Left lung (tissue), 10 donors: Measurements from ENCODE around the gene NDUFA3. TPM values are rescaled to one million over a fixed set of nuclear protein-coding genes. Genes with fewer than 3 reads are reported as not detected.
A peak's percentile ranks its signal among the peaks of the same experiment; 100 is the strongest.
"Not testable (repeated sequence)": the region's sequence is repeated elsewhere in the genome, so short reads cannot be mapped to it uniquely, and the experiment has no call there.

Source experiments
- ATAC-seq: fragments of 200-7000 bp; cut with Tn5 transposase; one replicate; pipeline ENCODE4 v1.9.1; 2020; ENCODE audit warnings: moderate library complexity
- DNase-seq, 4 donors: peaks; one replicate each; pipeline ENCODE4 v3.0.0-alpha.2; 2013 to 2020
- H3K27ac ChIP-seq, 2 donors: fragments of 200-600 bp; sonication (generic) in 1 of 2; one replicate each; pipeline versions ENCODE4 v1.5.0 to v1.8.0; 2020 to 2021
- H3K27me3 ChIP-seq, 2 donors: fragments of 200-600 bp; sonication (generic) in 1 of 2; one replicate each; pipeline versions ENCODE4 v1.5.0 to v1.8.0; 2020 to 2021
- H3K36me3 ChIP-seq, 2 donors: fragments of 200-600 bp; sonication (generic) in 1 of 2; one replicate each; pipeline versions ENCODE4 v1.5.0 to v1.8.0; 2020 to 2021
- H3K4me1 ChIP-seq, 2 donors: fragments of 200-600 bp; one replicate each; pipeline ENCODE4 v1.8.0; 2021
- H3K4me3 ChIP-seq, 2 donors: fragments of 200-600 bp; sonication (generic) in 1 of 2; one replicate each; pipeline versions ENCODE4 v1.5.0 to v1.8.0; 2020 to 2021; ENCODE audit warnings: mild to moderate bottlenecking in 1 of 2
- H3K9me3 ChIP-seq, 2 donors: fragments of 200-600 bp; sonication (generic) in 1 of 2; one replicate each; pipeline versions ENCODE4 v1.5.0 to v1.8.0; 2020 to 2021
- intact Hi-C, 2 donors: fragments of 100-400 bp; cut with DNase I; formaldehyde crosslinking; loops; one replicate each; pipeline versions ENCODE4 v1.11.2 to v1.14.2; 2022
- polyA plus RNA-seq, 6 donors: library from polyadenylated mRNA; unstranded; fragments of 120-200 nt; gene quantifications; one replicate each; pipeline ENCODE4 v1.2.1, GENCODE V29; 2013; ENCODE audit not compliant: insufficient read length in 6 of 6
- total RNA-seq, 2 donors: library from RNA; stranded (reverse); fragmentation: NEBNext Ultra II Directional; extraction: Animal tissue kit (Norgen Biotek cat#: 25700); gene quantifications; one replicate each; pipeline ENCODE4 v1.2.1, GENCODE V29; 2021
- TF ChIP-seq, protein P1 (sequence below), 2 donors: fragments of 200-600 bp; sonication (generic) in 1 of 2; IDR thresholded peaks; one replicate each; pipeline versions ENCODE4 v1.5.0 to v1.8.0; 2021; ENCODE audit warnings: antibody characterized with exemption in 2 of 2
- donor health status: DM: no; HTN: yes; CAD: no.
- donor health status: DM: no; HTN: no; CAD: no.

NDUFA3 gene
- total and polyA plus RNA-seq, 8 donors, result 60.4 to 126 (median 96.6) TPM

DNA sequence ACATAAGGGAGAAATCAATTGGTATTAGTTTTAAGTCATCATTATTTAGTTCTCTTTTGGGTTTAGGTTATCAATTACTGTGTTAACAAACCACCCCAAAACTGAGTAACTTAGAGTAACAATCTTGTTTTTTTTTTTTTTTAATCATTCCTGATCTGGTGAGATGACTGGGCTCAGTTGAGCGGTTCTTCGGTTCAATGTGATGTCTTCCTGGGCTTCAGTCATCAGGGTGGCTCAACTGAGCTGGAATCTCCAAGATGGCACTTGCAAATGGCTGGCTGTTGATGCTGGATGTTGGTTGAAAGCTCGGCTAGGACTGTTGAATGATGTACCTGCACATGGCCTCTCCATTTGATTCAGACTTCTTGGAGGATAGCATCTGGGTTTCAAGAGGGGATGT is 18.2 kb upstream of the NDUFA3 start:
- peaks cover 0 to 11% of the 10 kb centered on the region in 2 donors for H3K4me1 ChIP-seq
- no peaks in the 10 kb centered on the region for H3K36me3 ChIP-seq
- no peak overlapping the region for H3K27ac ChIP-seq
- intact Hi-C loops, result no loop called here
- TF ChIP-seq, protein P1, sequence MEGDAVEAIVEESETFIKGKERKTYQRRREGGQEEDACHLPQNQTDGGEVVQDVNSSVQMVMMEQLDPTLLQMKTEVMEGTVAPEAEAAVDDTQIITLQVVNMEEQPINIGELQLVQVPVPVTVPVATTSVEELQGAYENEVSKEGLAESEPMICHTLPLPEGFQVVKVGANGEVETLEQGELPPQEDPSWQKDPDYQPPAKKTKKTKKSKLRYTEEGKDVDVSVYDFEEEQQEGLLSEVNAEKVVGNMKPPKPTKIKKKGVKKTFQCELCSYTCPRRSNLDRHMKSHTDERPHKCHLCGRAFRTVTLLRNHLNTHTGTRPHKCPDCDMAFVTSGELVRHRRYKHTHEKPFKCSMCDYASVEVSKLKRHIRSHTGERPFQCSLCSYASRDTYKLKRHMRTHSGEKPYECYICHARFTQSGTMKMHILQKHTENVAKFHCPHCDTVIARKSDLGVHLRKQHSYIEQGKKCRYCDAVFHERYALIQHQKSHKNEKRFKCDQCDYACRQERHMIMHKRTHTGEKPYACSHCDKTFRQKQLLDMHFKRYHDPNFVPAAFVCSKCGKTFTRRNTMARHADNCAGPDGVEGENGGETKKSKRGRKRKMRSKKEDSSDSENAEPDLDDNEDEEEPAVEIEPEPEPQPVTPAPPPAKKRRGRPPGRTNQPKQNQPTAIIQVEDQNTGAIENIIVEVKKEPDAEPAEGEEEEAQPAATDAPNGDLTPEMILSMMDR (IDR thresholded peaks at IDR 0.05), result no peak
- peaks cover 0 to 12% of the 10 kb centered on the region in 2 donors for H3K9me3 ChIP-seq
- peaks cover 0 to 1% of the 10 kb centered on the region in 2 donors for H3K27me3 ChIP-seq
- DNase-seq (no peak), ATAC-seq (no peak)
- H3K4me3 ChIP-seq, result no peak overlapping the region

DNA sequence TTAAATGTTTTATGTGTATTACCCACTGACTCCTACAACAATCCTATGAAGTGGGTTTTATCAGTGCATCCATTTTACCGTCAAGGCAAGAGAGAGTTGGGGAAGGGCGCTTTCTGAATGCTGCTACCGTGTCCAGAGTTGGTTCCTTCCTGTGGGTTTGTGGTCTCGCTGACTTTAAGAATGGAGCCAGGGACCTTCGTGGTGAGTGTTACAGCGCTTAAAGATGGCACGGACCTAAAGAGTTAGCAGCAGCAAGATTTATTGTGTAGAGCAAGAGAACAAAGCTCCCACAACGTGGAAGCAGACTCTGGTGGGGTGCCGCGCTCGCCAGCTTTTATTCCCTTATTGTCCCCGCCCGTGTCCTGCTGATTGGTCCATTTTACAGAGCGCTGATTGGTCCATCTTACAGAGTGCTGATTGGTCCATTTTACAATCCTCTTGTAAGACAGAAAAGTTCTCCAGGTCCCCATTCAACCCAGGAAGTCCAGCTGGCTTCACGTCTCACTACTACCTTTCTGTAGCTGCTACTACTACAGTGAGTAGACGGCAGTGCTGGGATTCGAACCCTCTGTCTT is 8.1 kb upstream of the NDUFA3 start:
- intact Hi-C loops, result no loop called here
- Histone ChIP-seq H3K9me3 (no peaks in the 10 kb centered on the region), H3K27me3 (peaks cover 0 to 56% of the 10 kb centered on the region in 2 donors), H3K27ac (no peak overlapping the region), H3K4me1 (peaks cover 6 to 37% of the 10 kb centered on the region in 2 donors), H3K36me3 (peaks cover 0 to 15% of the 10 kb centered on the region in 2 donors), H3K4me3 (no peak overlapping the region)
- TF ChIP-seq, protein P1 (IDR thresholded peaks at IDR 0.05), result no peak
- DNase-seq (no peak), ATAC-seq (no peak)

DNA sequence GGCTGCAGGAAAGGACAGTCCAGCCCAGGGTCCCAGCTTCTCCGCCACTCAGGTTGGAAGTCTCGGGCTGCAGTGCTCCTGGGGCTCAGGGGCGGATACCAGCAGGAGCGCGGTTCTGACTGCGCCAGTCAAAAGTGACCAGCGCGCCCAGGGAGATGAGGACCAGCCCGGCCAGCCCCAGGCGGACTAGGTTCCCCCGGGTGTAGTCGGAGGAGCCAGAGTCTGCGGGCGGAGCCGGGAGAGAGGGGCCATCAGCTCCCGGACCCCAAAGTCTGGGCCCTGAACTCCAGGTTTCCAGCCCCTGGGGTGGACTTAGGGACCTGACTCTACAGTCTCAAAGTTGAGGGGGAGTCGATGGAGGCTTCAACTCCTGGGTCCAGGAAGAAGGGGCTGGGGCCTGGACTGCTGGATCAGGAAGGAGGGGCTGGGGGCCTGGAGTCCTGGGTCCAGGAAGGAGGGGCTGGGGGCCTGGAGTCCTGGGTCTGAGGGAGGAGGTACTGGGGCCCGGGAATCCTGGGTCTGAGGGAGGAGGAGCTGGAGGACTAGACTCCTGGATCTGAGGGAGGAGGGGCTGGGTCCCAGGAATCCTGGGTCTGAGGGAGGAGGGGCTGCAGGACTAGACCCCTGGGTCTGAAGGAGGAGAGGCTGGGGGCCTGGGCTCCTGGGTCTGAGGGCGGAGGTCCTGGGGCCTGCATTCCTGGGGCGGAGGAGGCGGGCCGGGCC is 7.4 kb upstream of the NDUFA3 start:
- peaks cover 6 to 37% of the 10 kb centered on the region in 2 donors for H3K4me1 ChIP-seq
- intact Hi-C loops, result no loop called here
- peaks cover 0 to 15% of the 10 kb centered on the region in 2 donors for H3K36me3 ChIP-seq
- peaks cover 0 to 48% of the 10 kb centered on the region in 2 donors for H3K27me3 ChIP-seq
- ATAC-seq (no peak), DNase-seq (peak in 1 of 4 donors; percentile 71)
- no peak overlapping the region for H3K27ac ChIP-seq
- no peaks in the 10 kb centered on the region for H3K9me3 ChIP-seq
- TF ChIP-seq, protein P1 (IDR thresholded peaks at IDR 0.05), result no peak
- H3K4me3 ChIP-seq, result peak overlapping the region in 1 of 2 donors; percentile 36

DNA sequence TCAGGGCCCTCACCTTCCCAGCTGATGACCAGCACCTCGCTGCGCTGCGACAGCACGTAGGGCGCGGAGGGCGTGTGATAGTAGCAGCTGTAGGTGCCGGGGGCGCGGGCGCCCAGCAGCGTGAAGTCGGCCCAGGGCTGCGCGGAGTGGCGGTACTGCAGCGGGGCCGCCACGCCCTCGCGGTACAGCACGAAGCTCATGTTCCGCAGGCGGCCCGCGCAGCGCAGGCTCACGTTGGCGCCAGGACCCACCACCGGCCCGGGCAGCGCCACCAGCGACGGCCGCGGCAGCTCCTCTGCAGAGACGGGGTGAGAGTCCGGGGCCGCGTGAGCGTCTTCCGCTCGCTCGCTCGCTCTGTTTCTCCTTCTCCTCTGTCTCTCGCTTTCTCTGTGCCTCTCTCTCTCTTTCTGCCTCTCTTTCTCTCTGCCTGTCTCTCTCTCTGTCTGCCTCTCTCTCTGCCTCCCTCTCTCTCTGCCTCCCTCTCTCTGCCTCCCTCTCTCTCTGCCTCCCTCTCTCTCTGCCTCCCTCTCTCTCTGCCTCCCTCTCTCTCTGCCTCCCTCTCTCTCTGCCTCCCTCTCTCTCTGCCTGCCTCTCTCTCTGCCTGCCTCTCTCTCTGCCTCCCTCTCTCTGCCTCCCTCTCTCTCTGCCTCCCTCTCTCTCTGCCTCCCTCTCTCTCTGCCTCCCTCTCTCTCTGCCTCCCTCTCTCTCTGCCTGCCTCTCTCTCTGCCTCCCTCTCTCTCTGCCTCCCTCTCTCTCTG is 6.6 kb upstream of the NDUFA3 start:
- H3K4me3 ChIP-seq, result peak overlapping the region in 1 of 2 donors; percentile 36
- H3K27me3 ChIP-seq, result peaks cover 0 to 40% of the 10 kb centered on the region in 2 donors
- intact Hi-C loops, H3K9me3 ChIP-seq: not testable (repeated sequence)
- peak in 3 of 4 donors; percentile 49 to 94 (median 53) for DNase-seq
- H3K4me1 ChIP-seq, result peaks cover 6 to 41% of the 10 kb centered on the region in 2 donors
- peaks cover 0 to 15% of the 10 kb centered on the region in 2 donors for H3K36me3 ChIP-seq
- H3K27ac ChIP-seq, result peak overlapping the region in 1 of 2 donors; percentile 83
- ATAC-seq, result peak; percentile 73

DNA sequence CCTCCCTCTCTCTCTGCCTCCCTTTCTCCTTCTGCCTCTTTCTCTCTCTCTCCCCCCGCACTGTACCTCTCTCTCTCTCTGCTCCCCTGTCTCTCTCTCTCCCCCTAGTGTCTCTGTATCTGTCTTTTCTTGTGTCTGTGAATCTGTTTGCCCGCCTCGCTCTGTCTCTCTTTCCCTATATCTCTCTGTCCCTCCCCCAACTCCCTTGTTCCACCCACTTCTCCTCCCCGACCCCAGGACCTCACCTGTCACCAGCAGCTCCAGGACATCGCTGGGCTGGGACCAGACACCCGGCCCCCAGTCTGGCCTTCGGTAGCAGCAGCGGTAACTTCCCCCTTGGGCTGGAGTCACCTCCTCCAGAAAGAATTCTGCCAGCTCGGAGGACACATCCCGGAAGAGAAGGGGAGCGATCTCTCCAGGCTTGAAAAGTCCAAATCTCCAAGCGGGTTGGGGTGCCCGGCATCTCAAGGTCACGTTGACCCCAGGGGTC is 6.0 kb upstream of the NDUFA3 start:
- Histone ChIP-seq H3K9me3 (no peaks in the 10 kb centered on the region), H3K4me1 (peaks cover 6 to 47% of the 10 kb centered on the region in 2 donors), H3K36me3 (peaks cover 0 to 15% of the 10 kb centered on the region in 2 donors), H3K27me3 (peaks cover 0 to 40% of the 10 kb centered on the region in 2 donors), H3K4me3 (peak overlapping the region in 1 of 2 donors; percentile 36), H3K27ac (peak overlapping the region in 1 of 2 donors; percentile 83)
- ATAC-seq, result peak; percentile 24
- peak in 2 of 4 donors; percentile 42 to 80 for DNase-seq
- TF ChIP-seq, protein P1 (IDR thresholded peaks at IDR 0.05), result no peak
- intact Hi-C loops, result no loop called here
